HG02970 (cell line): ENCODE results near the gene VWA3A.
"Not testable (repeated sequence)": the region's sequence is repeated elsewhere in the genome, so short reads cannot be mapped to it uniquely, and the experiment has no call there.

Experiments used
- ATAC-seq: cut with Tn5 transposase; IDR thresholded peaks from one replicate; pipeline ENCODE4 v1.9.1; 2021; ENCODE audit warnings: mild to moderate bottlenecking, moderate library complexity, moderate number of reproducible peaks; ENCODE audit not compliant: unreplicated experiment, low FRiP score

VWA3A gene, protein sequence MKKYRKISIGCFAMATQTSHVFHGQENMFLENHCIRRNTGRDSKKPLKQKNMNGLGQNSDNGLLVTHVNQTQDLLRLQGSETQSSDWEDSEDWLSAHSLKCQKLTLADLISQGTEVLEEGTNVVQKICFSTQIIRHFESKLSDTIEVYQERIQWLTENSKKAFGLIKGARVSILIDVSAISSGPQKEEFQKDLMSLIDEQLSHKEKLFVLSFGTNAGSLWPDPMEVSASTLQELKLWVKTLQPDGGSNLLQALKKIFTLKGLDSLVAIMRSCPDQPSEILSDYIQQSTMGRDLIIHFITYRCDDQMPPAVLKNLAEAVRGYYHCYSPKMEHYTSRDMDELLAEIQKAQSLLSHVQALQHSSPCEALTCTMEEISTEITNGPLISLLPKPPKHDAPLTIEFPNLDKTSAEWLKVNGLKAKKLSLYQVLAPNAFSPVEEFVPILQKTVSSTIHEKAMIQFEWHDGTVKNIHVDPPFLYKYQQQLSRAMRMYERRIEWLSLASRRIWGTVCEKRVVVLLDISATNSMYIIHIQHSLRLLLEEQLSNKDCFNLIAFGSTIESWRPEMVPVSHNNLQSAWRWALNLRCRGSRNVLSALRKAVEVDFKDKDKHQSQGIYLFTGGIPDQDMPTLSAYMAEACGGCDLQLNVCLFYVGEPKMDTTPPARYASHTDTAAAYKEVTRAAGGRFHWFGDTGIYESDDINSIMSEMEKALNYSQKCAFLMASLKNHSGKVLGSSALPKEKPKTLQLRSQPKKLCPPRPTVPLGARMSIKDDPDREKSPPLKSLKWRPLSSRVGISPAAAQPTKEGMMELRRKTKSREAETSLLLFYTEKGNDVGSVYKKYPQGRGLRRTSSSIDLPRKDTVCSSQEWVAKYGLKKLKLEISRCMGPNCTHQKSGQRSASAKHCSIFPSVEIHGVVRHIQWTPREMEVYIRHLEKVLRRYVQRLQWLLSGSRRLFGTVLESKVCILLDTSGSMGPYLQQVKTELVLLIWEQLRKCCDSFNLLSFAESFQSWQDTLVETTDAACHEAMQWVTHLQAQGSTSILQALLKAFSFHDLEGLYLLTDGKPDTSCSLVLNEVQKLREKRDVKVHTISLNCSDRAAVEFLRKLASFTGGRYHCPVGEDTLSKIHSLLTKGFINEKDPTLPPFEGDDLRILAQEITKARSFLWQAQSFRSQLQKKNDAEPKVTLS

DNA sequence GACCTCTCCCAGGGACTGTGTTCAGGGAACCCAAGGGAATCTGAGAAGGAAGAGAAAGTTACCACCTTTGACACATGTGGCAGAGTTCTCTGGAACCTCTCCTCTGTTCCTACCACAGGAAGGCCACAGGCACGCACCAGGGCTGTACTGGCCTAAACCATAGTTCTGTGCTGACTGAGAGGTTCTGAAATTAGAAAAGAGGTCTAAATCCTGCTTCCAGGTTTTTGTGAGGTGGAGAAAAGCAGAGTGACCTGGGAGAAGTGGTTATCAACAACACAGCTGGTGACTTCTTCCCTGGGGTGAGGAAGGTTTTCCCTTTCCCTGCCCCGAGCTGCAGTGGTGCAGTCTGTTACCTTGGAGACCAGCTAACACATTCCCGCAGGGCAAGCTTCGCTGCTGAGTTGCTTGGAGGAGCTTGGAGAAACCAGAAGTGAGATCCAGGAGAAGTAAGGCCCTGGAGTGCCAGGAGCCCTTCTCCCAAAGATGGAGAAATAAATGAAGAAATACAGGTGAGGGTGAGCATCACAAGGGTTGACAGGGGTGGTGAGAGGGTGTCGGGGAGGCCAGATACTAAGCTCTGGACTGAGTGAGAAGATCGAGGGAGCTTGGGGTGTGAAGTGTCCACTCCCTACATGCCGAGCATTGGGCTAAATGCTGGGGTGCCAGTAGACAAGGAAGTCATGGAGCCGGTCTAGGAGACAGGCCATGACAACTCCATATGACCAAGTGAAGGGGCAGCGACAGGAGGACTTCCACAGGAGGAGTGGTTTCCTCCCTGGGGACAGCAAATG lies at the start of gene VWA3A:
TSS of gene VWA3A (plus strand) at position 399 of the 791 bp plus-strand sequence. CDS start at position 496, 97 bp downstream.
- ATAC-seq, result no peak

- not testable (repeated sequence) for ATAC-seq
These were observed 48.5 kb upstream of the VWA3A start for GRCh38 chr16:22043882-22044281.

- not testable (repeated sequence) for ATAC-seq
These were observed 46.5 kb upstream of the VWA3A start for GRCh38 chr16:22045888-22046287.

GRCh38 chr16:22050963-22051362 lies 41.4 kb upstream of the VWA3A start:
- ATAC-seq, result no peak

DNA sequence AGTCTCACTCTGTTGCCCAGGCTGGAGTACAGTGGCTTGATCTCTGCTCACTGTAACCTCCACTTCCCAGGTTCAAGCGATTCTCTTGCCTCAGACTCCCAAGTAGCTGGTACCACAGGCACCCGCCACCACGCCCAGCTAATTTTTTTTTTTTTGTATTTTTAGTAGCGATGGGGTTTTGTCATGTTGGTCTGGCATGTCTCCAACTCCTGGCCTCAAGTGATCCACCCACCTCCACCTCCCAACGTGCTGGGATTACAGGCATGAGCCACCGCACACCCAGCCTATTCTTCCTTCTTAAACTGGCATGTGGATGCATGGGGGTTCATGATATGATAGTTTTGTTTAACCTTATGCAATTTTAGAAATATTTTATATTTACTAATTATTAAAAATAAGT lies 39.4 kb upstream of the VWA3A start:
- no peak for ATAC-seq

DNA sequence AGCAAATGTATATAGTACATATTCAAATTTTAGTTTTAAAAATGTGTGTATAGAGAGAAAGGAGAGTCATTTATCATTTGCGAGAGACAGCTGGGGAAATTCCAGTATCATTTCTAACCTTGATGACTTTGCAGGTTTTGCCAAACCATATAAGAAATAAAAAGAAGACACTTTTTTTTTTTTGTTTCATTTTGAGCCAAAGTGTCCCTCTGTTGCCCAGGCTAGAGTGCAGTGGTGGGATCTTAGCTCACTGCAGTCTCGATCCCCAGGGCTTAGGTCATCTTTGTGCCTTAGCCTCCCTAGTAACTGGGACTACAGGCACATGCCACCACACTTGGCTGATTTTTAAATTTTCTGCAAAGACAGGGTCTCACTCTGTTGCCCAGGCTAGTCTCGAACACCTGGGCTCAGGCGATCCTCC lies 38.4 kb upstream of the VWA3A start:
- no peak for ATAC-seq

DNA sequence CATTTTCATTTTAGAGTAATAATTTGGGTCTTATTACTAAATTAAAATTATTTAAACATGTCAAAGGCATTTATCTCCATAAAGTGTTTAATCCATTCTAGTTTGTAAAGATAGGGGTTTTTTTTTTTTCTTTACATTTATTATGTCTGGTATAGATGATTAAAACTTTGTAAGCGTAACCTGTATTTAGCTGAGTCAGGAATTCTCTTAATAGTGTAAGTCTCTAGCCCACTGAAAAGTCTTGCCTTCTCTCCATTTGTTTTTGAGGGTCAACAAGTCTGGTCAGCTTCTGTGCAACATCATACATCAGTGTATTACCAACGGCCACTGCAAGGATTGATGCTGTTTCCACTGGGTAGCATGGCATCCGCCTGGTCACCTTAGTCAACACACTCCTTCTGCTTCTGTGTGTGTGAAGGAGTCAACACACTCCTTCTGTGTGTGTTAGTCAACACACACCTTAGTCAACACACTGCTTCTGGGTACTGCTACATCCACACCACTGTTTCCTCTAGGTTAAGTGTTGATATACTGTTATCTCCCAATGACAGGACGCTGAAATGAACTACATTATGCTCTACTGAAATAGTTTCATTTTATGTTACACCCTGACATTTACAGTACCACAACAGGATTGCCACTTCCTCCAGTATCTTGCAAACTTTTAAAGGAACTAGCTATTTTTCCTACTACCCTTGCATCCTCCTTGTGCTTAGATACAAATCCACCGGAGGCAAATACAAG lies 37.3 kb upstream of the VWA3A start:
- no peak for ATAC-seq

DNA sequence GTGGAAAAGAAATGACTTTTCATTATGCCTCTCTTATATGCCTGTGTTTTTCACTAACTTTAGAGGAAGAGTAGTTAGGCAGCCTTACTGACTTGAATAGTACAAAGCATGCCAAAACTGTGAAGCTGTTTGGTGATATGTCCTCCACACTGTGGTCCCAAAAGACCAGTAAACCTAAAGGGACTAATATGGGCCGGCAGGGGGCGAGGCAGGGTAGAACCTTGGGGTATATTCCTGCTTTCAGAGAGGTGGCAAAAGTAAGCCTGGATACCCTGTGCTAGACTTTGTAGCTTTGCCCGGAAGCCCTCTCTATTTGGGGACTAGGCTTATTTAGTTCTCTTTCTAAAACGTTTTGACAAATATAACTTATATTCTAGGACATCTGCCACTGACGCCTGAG lies 36.5 kb upstream of the VWA3A start:
- ATAC-seq, result no peak

DNA sequence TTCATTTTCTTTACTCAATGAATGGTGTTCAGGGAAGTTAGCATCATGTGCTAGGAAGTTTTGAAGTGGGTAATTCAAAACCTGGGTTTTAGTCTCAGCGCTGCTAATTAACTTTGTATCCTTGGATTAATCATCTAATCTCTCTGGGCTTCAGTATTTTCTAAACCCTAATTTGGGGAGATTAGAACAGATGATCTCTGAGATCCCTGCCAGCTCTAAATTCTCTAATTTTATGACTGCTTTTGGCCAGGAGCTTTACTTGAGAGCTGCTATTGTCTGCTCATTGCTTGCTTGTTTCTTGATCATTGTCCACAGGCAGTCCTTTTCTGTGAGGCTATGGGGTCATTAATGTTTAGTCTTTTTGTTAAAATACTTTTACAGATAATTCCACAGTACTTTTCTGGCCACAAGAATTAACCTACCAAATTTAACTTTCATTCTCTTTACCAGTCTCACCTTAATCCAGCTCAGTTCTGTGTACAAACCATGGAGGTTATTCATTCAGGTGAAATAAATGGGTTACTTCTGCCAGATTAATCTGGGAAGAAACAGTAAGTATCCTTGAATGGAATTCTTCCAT lies 28.4 kb upstream of the VWA3A start:
- no peak for ATAC-seq

GRCh38 chr16:22065252-22065651 lies 27.1 kb upstream of the VWA3A start:
- ATAC-seq, result no peak

GRCh38 chr16:22070361-22071330 lies 21.7 kb upstream of the VWA3A start:
- no peak for ATAC-seq

GRCh38 chr16:22071331-22071910 lies 20.9 kb upstream of the VWA3A start:
- ATAC-seq, result no peak

DNA sequence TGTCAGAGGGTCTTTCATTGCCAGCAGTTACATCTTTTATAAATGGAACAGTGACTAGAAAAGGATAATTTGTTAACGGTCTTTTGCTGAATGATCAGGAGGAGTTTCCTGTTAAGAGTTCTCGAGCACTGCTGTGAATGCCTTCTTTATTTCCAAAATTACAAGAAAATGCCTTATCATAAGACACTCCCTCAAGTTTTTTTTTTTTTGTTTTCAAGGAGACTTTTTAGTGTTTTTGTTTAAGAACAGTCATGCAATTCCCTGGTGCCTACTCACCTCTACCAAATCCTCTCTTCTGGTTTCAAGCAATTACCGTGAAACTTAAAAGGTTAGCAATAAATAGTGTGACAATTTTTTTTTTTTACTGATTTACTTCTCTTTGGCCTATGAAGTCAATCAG lies 19.0 kb upstream of the VWA3A start:
- ATAC-seq, result no peak

DNA sequence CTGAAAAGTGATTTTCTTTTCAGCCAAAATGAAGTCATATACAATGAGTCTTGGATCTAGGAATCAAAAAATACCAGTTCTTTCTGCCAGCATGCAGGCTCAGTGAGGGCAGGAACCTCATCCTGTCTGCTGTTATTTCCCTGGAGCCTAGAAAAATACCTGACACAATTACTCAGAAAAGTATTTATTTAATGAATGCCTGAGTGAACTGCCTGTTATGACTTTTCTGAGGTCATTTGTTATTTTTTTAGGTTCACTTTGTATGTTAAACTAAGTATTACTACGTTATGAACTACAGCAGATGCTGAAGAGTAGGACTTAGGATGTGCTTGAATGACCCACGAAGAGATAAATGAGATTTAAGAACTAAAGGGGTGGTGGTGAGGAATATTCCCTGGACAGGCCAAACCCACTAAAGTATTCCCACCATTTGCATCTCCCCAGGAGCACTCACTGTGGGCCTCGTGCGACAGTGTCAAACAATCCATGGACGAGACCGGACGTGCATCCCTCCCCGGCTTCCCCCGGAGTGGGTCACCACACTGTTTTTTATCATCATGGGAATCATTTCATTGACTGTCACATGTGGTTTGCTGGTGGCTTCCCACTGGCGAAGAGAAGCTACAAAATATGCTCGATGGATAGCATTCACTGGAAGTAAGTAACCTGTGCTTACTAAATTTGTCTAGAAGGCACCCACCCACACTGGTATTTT lies 17.1 kb upstream of the VWA3A start:
- ATAC-seq, result no peak

GRCh38 chr16:22075776-22076175 lies 16.6 kb upstream of the VWA3A start:
- ATAC-seq, result no peak

DNA sequence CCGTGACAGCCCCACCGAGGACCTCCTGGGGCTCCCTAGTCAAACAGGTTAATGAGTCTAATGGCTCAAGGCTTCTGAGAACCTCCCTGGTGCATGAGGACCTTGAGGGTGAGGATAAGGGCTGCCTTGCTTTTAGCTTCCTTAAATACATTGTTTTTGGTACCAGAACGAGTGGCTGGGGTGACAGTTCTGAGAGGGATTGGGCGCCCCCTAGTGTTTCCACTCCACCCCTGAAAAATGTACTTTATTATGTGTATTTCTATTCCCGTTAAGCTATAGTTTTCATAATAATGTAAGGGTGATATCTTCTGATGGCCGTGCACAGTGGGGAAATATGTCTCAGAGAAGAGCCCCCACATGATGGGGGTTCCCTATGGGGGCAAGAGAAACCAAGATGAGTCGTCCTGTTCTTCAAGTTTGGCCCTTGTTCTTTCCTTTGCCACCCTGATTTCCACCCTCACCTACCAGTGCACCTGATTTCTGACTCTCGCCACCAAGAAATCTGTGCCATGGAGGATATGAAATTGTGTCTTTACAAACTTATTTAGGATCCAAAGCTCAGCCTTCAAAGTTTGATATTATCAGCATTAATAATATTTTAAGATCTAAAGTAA lies 14.5 kb upstream of the VWA3A start:
- no peak for ATAC-seq
